ENCODE measurements around the gene CD44.

CD44 gene

DNA sequence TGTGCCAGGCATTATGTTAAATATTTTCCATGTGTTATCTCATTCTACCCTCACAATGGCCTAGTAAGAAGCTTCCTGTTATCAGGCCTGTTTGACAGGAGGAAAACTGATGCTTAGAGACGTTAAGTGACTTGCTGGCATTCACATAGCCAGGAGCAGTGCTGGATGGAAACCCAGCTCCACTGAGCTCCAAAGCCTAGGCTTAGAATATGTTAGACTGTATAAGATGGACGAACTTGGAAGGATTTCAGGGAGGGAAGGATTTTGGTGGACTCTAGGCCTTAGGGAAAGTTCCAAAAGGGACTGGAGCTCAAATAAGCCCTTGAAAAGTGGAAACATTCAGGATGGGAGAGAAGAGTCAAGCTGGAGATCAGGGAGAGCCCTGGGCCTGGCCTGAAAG, 2.1 kb downstream of the CD44 start:
- ATAC-seq, result no peak

DNA sequence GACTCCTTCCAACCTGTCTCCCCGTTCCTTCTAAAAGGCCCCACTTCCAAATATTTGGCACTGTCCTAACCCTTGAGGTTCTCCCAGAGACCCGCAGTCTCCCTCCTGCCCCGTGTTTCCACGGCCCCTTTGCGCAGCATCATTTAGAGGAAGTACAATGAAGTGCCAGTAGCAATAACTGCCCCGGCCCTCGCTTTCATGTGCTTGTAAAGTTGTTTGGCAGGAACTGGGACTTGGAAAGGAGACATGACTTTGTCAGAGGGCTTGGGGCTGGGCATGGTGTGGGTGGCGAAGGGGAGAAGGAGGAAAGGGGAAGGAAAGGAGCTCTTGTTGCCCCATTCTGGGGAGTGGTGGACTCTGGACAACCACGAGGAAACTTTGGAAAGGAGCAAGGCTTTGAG, 2.6 kb downstream of the CD44 start:
- ATAC-seq, result no peak

DNA sequence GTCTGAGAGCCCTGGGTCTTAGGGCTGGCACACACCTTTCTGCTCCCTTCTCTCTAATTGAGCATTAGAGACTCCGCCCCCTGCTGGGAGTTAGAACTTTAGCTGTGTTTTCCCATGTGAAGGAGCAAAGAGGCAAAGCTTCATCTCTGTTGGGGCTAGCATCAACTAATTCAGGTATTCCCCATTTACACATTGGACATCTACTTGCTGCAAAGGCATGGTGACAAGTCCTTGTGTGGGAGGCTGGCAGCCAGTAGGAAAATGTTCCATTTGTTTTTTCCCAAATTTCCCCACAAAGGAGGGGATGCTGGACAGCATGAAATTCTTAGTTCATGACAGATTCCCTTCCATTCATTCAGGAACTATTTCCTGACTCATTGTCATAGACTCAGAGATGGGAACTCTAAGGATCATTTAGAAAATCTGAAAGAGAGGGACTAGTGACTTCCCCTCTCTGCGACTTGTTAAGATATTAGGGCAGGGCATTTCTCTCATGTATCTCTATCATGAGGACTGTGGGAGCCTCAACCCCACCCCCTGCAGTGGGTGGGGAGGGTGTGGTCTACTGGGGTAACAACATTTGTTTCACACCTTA, 3.6 kb downstream of the CD44 start:
- no peak for ATAC-seq

DNA sequence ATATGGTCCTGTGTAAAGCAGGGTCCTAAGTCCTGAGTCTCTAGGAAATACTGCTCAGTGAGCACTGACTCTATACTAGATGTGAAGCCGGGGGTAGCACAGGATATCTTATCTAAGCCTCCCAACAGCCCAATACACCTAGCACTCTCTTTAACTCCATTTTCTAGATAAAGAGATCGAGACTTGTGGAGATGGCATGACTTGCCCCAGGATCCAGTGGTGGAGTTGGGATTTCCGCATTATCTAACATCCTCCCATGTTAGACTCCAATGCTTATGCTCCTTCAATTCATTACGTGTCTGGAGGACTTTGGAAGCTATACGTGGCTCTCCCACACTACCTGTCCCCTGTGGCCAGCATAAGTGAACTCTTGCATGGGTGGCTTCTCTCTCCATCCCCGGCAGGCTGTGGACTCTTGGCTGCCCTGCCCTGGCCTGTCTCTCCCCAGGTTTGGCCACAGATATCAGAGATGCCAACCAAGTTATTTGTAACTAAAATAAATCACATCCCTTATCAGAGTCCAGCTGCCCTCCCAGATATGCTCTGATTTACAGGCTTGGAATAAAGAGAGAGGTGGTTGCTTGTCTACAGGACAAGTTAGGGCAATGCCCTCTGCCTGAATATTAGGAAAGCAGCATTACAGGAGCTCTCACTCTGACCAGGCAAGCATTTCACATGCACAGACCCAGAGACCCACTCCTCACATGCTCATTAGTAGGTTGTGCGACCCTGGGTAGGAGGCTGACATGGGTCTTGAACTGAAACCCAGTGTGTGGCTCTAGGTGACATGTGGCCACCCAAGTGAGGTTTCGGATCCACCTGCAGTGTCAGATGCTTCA, 4.5 kb downstream of the CD44 start:
- no peak for ATAC-seq

DNA sequence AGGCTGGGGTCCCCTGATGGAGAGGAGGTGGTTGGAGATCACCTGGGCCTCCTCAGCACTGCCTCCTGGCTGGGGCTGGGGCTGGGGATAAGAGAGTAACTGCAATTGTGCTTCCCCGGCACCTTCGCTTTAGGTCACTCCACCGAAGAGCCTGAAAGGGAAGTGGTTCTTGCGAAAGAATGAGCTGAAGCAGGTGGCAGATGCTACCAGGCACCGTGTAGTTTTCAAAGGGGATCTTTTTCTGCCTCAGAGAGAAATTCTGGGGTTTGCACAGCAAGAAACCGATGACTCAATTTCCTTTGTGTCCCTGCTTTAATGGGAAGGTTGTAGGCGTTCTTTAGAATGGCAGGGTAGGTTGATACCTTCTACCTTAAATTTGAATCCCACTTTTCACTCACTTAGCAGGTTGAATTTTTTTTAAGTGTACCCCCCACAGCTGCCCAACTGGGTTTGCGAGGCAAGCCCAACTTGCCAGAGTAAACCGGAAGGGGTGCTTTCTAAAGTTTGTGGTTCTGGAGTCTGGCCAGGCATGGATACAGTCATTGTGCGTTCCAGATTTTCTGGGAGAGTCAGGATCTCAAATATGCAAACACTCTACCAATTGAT, 5.3 kb downstream of the CD44 start:
- ATAC-seq, result peak; percentile 27 to 32

DNA sequence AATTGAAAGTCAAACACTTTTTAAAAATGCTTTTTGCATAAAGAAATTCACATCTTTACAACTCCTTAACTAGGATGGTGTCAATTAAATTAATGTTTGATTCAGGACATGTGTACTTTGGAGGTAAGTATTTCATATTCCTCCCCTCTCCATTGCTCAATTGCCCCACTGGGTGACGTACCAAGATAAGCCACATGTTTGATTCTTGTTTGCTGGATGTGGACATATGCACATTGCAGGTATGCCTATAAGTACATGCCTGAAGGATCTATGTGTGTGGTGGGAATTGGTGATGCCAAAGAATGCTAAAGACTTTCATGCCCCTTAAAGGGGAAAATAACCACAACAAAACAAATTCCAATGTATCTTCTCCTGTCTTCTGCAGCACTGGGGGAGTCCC, 5.8 kb downstream of the CD44 start:
- no peak for ATAC-seq

DNA sequence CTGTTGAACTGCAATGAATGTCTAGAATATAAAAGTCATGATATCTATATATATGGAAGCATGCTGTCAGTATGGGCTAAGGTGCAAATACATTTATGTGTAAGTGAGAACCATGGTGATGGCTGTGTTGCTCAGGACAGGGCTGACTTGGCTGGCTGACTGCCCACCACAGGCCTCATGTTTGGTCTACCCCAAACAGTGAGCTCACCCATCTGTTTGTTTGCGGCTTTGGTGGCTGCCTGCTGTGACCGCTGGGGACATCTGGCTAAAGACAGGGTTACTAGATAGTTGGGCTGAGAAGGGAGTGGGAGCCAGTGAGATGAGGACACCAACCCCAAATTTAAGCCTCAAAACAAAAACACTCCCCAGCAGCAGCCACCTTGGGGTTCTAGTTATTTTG, 6.3 kb downstream of the CD44 start:
- ATAC-seq, result peak; percentile 11 to 18

DNA sequence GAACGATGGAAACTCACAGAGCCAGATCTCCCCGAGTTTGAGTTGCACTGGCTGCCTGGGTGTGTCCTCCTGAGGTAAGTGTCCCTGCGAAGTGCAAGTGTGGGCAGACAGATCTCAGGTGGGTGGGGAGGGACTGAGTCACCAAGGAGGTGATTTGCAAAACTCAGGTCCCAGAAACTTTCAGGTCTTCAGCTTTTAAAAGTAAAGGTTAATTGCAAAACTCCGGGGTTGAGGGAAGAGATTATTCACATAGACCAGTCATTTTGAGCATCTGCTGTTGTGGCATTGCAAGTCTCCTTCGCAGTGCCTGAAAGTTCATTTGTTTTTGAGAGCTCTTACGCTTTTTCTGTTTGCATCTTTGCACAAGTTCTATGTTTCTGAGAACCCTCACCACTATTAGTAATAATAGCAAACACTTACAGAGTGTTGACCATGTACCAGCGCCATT, 7.1 kb downstream of the CD44 start:
- ATAC-seq, result peak; percentile 67 to 71

DNA sequence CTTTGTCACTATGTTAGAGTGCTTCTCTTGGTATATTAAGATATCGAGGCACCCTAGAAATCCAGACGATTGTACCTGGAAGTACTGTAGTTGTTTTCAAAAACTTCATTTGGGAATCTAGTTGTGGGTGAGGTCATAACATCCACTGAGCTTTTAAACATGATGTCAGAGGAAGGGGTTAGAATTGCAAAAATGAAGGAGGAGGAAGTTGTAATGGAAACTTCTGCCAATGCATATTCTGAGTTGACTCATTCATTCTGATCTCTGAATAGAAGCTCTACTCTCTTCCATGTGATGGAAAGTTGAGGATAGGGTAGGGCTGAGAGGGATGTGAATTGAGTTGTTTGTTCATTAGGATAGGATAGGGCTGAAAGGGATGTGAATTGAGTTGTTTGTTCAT, 7.7 kb downstream of the CD44 start:
- ATAC-seq, result peak; percentile 7 to 13

DNA sequence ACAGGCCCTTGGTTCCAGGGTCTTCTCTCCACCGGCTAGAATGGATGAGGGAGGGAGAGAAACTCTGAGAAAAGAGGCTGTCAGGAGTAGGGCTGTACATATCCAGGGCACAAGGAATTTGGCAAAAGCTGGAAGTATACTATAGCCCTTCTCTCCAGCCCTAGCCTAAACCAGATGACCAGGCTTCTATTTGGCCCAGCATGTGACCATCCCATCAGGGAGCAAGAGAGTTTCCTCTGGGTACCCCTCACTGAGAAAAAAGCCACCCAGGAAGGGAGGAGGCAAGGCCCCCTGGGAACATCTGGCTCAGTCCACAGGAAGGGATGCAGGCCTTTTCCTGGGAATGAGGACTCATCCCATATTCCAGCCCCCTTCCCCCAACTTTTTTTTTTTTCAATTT, 8.3 kb downstream of the CD44 start:
- no peak for ATAC-seq

DNA sequence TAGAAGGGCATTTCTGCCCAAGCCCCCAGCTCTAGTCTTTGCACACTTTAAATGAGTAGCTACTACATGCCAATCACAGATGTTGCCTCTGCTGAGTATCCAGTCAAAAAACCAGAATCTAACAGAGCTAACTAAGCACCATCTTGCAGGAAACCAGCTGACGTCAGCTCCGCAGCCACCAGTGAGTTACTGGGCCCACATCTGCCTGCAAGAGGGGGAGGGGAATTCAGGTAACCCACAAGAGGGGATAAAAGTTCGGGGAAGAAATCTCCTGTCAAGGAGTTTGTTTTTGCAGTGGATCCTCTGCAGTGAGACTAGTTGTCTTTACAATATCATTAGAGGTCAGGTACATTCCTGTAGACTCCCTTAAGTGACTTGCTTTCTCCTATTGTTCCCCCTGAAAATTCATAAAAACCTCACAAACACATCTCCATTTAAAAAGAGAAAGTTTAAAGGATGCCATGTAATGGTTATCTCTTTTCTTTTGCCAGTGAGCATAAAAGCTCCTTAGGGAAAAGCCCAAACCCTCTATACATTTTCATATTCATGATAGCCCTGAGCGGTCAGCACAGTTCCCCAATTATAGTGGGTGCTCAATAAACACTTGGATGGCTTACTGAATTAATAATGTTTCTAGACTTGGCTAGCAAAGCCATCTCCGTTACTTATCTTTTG, 9.3 kb downstream of the CD44 start:
- ATAC-seq, result no peak

DNA sequence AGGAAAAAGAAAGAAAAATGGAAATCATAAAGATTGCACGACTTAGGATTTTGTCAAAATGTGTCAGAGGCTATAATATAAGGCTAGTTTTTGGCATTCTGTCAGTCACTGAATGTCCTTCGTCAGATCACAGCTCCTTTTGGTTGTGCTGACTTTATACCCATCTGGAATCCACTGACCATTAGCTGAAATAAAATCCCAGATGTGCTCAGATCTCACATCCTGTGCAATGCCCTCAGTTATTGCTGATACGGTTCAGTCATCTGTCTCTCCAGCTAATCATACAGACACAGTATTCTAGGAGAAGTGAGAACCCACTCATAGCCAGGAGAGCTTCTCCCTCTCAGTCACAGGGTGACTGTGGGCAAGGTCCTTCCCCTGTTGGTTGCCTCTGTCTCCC, 11.5 kb downstream of the CD44 start:
- no peak for ATAC-seq

DNA sequence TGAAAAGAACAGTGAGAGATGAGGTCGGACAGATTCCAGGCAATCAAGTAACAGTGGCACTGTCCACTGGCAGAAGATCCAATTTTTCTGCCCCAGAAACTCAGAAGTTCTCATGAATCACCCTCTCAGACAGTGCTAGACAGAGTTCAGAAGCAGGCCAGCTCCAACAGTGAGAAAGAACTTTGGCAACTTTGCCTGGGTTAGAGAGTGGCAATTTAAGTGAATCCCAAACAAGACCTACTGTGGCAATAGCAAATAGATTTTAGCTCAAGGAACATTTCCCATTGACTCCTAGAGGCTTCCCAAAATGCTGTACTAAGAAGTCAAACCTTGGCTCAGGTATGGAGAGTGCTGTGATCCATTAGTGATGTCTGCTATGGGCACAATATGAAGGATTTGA, 12.3 kb downstream of the CD44 start:
- no peak for ATAC-seq

DNA sequence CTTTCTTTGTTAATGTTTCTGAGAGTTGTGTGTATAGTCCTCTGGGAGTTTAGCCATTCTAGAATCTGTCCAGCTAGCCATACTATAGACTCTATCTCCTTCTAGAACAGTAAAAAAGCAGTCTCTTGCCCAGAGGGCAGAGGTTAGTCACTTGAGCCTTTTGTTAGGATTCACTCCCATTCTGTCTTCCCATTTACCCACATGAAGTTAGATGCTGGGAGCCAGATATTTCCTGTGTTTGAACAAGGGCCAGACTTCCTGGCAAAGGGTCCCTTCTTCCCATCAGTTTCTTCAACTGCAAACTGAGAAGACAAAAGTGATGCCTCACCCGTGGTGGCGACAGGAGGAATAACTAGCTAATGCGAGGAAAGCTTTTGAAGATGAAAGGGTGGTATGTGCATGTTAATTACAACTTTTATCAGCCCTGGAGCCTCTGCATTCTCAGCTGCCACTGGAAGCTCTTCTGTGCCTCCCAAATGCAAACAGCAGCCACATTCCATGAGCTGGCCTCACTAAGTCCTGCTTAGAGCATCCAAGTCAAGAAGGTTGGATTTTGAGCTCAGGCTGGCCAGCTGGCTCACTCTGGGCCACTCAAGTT, 12.8 kb downstream of the CD44 start:
- ATAC-seq, result no peak

DNA sequence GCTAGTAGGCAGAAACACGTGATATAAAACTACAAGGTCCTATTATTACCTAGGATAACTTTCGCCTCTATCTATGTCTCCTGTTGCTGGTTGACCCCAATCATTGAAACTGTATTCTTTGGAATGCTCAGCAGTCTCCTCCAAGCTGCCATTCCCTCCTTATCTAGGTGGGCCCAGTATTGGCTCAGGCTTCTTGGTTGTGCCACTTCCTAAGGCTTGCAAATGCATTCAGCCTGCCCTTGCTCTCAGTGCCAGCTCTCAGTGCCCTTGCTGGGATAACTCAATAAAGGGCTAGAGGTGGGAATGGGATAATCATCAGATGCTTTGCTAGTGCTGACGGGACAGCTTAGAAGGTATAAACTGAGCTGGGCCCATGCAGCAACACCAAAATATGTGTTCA, 13.6 kb downstream of the CD44 start:
- ATAC-seq, result no peak

DNA sequence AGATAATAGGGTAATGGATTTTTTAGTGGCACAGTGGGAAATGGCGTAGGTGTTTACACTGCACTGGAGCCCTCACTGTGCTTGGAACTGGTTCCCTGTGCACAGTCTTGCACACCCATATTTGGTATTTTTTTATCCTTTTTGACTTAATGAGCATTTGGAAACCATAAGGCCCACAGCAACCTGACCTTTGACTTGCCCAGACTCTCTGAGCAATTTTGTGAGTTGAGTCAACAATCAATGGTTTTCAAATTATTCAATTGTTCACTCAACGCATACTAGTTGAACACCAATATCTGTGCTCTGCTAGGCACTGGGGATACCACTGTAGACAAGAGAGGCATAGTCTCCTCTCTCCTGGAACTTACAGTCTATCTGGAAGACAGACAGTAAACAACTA, 14.3 kb downstream of the CD44 start:
- ATAC-seq, result peak; percentile 57 to 64

DNA sequence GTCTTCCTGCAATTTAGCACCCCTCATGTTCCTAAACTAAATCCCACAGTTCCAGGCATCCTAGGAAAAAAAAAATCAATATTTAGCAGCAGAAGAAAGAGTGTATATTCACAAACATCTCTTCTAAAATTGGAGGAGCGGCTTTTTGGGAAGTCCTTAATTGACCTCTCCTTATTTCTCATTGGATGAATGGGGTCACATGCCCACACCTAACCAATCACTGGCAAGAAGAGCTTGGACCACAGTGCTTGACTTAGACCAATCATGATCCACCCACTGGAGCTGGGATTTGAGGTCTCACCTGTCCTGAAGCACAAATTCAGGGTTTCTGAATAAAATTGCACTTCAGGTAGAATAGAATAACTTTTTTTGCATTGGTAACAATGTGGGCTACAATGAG, 16.0 kb downstream of the CD44 start:
- ATAC-seq, result no peak

DNA sequence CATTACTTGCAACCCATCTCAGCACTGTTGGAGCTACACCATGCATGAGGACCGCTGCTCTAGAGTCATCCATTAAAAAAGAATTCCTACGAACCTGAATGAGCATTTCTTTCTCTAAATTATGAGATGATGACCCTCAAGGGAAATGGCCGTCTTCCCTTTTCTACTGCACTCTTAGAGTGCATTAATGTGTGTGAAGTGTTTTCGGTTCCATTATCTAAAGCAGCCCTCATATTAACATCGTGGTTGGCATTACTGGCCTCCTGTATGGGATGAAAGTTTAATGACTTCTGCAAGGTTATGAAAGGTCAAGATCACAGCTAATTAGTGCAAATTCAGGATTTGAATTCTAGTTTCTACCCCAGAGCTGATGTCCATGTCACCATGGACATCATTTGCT, 16.7 kb downstream of the CD44 start:
- ATAC-seq, result no peak

DNA sequence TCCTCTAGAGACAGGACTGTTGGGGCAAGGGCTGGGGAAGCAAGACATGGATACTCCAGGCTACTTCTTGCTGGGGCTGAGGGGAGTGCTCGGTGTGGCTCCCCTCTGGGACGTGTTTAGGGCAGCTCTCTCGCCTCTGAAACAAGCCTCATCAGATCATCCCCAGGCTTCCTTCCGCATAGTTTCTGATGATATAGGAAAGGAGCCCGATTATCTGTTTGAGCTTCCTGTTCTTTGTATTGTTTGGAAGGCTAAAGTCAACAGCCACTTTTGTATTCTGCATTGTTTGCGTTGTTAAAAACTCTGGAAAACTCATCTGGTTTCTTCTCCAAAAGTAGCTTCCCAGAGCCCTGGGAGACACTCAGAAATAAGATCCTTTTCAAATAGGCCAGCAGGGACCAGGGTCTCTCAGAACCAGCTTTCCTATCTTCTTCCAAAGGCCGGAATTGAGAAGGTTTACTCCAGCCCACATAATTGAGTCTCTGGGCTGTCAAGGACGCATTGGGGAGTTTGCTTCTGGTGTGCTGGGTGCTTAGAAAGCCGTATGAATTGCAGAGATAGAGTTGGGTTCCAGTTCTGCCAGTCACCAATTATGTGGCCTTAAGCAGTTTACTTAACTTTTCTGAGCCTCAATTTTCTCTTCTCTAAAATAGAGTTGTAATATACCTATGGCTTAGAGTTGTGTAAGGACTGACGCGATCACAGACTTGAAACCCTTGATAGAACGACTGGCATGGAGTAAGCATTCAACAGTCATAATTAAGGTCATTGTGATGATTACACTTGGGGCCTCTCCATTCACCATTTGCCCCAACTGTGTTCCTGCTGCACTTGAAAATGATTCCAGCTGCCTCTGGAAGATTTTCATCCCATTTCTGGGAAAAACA, 19.1 kb downstream of the CD44 start:
- no peak for ATAC-seq

DNA sequence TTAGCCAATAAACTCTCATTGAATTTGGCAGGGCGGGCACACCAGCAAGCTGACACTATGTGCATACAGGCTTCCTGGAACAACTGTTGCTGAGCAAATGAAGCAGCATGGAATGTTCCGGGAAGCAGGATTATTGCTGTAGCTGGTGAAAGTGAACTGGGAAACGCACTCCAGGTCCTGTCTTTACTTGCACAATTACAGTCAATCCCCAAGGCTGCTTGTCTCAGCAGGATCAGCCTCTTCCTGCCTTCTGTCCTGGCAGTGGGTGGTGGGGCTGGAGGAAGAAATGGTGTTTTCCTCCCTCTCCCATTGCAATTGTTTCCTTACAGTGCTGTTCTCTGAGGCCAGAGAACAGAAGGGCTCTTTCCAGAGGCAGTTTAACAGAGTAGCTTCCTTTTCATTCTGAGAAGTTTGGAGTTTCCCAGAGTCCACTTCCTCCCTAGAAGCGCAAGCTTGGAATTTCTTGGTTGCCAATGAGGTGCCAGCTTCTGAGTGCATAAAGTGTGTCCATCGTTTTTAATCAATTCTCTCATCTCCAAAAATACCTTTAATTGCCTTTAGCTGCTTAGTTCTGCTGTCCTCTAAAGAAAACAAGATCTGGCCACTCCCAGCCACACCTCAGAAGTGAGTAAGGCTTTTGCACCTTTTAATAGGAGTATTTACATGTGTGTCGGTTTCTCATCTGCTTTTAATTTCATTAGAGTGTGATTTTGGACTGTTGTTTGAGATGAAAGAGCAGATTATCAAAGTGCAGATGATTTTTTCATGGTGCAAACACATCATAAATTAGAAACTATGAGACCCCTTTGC, 19.9 kb downstream of the CD44 start:
- ATAC-seq, result no peak

DNA sequence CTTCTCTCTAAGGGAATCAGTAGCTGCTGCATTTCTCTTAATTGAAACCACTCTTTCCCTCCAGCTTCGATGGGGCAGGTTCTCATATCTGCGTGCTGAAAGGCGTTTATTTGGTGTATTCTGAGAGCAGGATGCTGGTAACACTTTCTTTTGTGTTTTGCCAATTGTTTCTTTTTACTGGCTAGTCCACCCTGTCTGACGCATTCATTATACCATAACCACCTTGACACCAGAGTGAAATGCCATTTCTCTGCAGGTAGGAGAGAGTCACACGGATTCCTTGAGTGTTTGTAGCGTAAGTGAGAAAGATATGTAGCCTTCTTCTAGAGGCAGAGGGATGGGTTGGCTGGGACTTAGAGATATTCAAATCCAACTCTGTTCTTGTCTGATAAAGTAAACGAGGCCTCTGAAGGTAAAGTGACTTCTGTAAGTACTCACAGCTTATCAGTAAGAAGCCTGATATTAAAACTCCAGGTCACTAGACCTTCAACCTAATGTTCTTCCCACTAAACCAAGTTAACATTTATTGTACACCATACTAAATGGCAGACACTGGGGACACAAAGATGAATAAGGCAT, 21.4 kb downstream of the CD44 start:
- ATAC-seq, result peak; percentile 31 to 40

All from activated CD4-positive, CD25-positive, alpha-beta regulatory T cell treated with anti-CD3 and anti-CD28 coated beads, Interleukin-2, amount 50 U/mL, for 24 hours (primary cell).